Suppressor macrophage (primary cell): Measurements from ENCODE around the gene RNU6-9.

Experiments
- DNase-seq, 4 experiments: peaks; one replicate each; pipeline ENCODE4 v3.0.0-alpha.2; 2020 to 2022

RNU6-9 gene

GRCh38 chr19:899336-900042 lies 6.2 kb downstream of the RNU6-9 start:
- DNase-seq, result no peak

- DNase-seq, result no peak
Observed at GRCh38 chr19:900043-900301, 6.7 kb downstream of the RNU6-9 start.

- DNase-seq, result no peak
Observed at GRCh38 chr19:900302-901111, 7.2 kb downstream of the RNU6-9 start.

GRCh38 chr19:901216-902092 lies 8.2 kb downstream of the RNU6-9 start:
- DNase-seq, result no peak

GRCh38 chr19:902093-902370 lies 8.7 kb downstream of the RNU6-9 start:
- DNase-seq, result no peak

- no peak for DNase-seq
Observed at GRCh38 chr19:902446-903226, 9.4 kb downstream of the RNU6-9 start.

GRCh38 chr19:903266-903797 lies 10.0 kb downstream of the RNU6-9 start:
- DNase-seq, result no peak

- no peak for DNase-seq
Observed at GRCh38 chr19:904545-904944, 11.3 kb downstream of the RNU6-9 start.

GRCh38 chr19:906480-906879 lies 13.2 kb downstream of the RNU6-9 start:
- no peak for DNase-seq

- DNase-seq, result peak; percentile 31 to 65 (median 50)
Observed at GRCh38 chr19:907183-907853, 14.0 kb downstream of the RNU6-9 start.

GRCh38 chr19:911197-912033 lies 18.1 kb downstream of the RNU6-9 start:
- no peak for DNase-seq

- DNase-seq, result no peak
Observed at GRCh38 chr19:912181-913079, 19.1 kb downstream of the RNU6-9 start.

- peak; percentile 78 to 93 (median 84) for DNase-seq
Observed at GRCh38 chr19:913080-913748, 19.9 kb downstream of the RNU6-9 start, which contains the start of gene R3HDM4. TSS of gene R3HDM4 (minus strand) at chr19:913219. CDS start at chr19:913157, 62 bp downstream.

- DNase-seq, result no peak
Observed at GRCh38 chr19:916645-917322, 23.5 kb downstream of the RNU6-9 start.

- DNase-seq, result peak; percentile 44 to 65 (median 54)
Observed at GRCh38 chr19:917323-918151, 24.3 kb downstream of the RNU6-9 start, which contains the start of gene KISS1R. TSS of gene KISS1R (plus strand) at chr19:917333. CDS start at chr19:917503, 170 bp downstream.

GRCh38 chr19:918152-918437 lies 24.8 kb downstream of the RNU6-9 start:
- no peak for DNase-seq

GRCh38 chr19:918481-919198 lies 25.4 kb downstream of the RNU6-9 start:
- DNase-seq, result no peak
